HepG2 (cell line): ENCODE data around the gene TPGS1. TPM values are rescaled to one million over a fixed set of nuclear protein-coding genes. Genes with fewer than 3 reads are reported as not detected.

Experiments used
- CBX5 ChIP-seq: sonication (generic); formaldehyde crosslinking; IDR thresholded peaks from 2 replicates; pipeline ENCODE4 v1.4.0; 2020; ENCODE audit warnings: missing genetic modification reagents, borderline replicate concordance
- CC2D1A ChIP-seq: sonication (generic); formaldehyde crosslinking; IDR thresholded peaks from 2 replicates; pipeline ENCODE4 v1.8.1; 2023; ENCODE audit warnings: mild to moderate bottlenecking, missing genetic modification reagents
- RARG ChIP-seq: sonication (generic); formaldehyde crosslinking; IDR thresholded peaks from 2 replicates; pipeline ENCODE4 v1.4.0; 2020; ENCODE audit warnings: low read depth, mild to moderate bottlenecking, missing genetic modification reagents
- TAF15 ChIP-seq: fragments of 200-400 bp; formaldehyde crosslinking; IDR thresholded peaks from one replicate; pipeline ENCODE4 v1.6.1; 2018; ENCODE audit warnings: mild to moderate bottlenecking, low read depth, low read length; ENCODE audit not compliant: poor library complexity, severe bottlenecking
- ZNF883 ChIP-seq: sonication (generic); formaldehyde crosslinking; IDR thresholded peaks from 2 replicates; pipeline ENCODE4 v1.5.1; 2020; ENCODE audit warnings: mild to moderate bottlenecking, missing genetic modification reagents; ENCODE audit errors: not compliant biosample characterization
- polyA plus RNA-seq, 8 experiments: library from polyadenylated mRNA; depleted of rRNA in 3 of 8; stranded (reverse) in 7 of 8; unstranded in 1 of 8; fragments of >200 nt; fragmentation: Illumina TruSeq in 4 of 8; extraction: Trizol in 4 of 8; gene quantifications; 2 replicates each; pipeline versions ENCODE4 v1.2.1 to v1.2.3, GENCODE V29; 2011 to 2016; ENCODE audit warnings: low read depth in 4 of 8, missing spikeins in 1 of 8, mixed read lengths in 1 of 8; ENCODE audit not compliant: insufficient read depth in 1 of 8
- total RNA-seq, 5 experiments: library from RNA; depleted of rRNA; stranded (reverse); fragments of >200 nt; fragmentation: Illumina TruSeq; extraction: Trizol; gene quantifications; 2 replicates each; pipeline ENCODE4 v1.2.3, GENCODE V29; 2016; ENCODE audit warnings: low read depth in 1 of 5
- TF ChIP-seq, protein P1 (sequence below): sonication (generic); formaldehyde crosslinking; IDR thresholded peaks from 2 replicates; pipeline ENCODE4 v1.8.1; 2023; ENCODE audit warnings: missing genetic modification reagents, inconsistent platforms, borderline replicate concordance
- TF ChIP-seq, protein P2 (sequence below): sonication (generic); formaldehyde crosslinking; IDR thresholded peaks from 2 replicates; pipeline ENCODE4 v1.5.0; 2020; ENCODE audit warnings: missing genetic modification reagents
- TF ChIP-seq, protein P3 (sequence below): sonication (generic); formaldehyde crosslinking; IDR thresholded peaks from 2 replicates; pipeline ENCODE4 v1.5.0; 2020; ENCODE audit warnings: mild to moderate bottlenecking, missing genetic modification reagents

Gene TPGS1
- total and polyA plus RNA-seq, 2 of the 13 experiments (the other 11 are each of a cell fraction or from before 2014, with no cell fraction given) = 1.1 to 6.2 TPM

DNA sequence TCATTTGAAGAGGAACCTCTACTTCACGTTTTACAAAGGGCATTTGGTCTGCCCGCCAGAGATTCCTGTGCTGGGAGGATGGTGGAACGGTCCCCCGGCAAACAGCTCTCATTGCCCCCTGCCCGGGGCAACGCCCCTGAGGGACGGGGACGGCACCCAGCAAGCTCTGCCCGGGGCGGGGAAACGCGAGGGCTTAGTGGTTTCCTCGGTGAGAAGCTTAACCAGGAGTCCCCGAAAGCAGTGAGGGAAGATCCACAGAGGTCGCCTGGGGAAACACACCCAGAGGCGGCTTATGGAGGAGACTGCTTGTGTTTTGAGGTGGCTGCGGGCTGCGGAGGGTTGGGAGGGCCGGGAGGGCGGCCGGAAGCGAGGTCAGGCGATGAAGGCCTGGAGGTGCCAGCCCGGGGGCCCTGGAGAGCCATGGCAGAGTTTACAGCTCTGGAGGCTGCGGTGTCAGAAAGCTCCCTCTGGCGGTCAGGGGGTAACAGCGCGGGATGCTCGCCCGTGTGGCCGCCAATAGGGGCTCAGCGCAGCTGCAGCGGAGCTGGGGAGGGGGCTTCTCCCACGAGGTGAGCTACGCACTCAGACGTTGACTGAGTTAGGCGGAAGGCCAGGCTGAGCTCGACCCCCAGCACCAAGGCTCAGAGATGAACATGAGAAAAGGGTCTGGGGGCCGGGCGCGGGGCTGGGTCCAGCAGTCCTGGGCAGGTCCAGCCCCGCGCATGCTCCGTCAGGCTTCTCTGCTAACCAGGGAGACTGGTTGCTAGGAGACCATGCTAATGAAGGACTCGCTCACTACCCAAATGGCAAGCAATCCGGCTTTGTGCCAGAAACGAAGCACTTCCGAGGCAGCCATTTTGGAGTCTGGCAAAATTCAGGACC lies 652 bp upstream of the TPGS1 start (continued):
- no peak for TF ChIP-seq RARG
- no peak for TF ChIP-seq CC2D1A (CRISPR knock-in tag)
- TF ChIP-seq ZNF883 (CRISPR knock-in tag) = no peak
- TF ChIP-seq TAF15 = no peak
- TF ChIP-seq CBX5 (CRISPR knock-in tag) = no peak; the same call in 1 of the 2 replicates
- TF ChIP-seq, protein P1, sequence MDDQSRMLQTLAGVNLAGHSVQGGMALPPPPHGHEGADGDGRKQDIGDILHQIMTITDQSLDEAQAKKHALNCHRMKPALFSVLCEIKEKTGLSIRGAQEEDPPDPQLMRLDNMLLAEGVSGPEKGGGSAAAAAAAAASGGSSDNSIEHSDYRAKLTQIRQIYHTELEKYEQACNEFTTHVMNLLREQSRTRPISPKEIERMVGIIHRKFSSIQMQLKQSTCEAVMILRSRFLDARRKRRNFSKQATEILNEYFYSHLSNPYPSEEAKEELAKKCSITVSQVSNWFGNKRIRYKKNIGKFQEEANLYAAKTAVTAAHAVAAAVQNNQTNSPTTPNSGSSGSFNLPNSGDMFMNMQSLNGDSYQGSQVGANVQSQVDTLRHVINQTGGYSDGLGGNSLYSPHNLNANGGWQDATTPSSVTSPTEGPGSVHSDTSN (CRISPR knock-in tag) = no peak
- TF ChIP-seq, protein P2, sequence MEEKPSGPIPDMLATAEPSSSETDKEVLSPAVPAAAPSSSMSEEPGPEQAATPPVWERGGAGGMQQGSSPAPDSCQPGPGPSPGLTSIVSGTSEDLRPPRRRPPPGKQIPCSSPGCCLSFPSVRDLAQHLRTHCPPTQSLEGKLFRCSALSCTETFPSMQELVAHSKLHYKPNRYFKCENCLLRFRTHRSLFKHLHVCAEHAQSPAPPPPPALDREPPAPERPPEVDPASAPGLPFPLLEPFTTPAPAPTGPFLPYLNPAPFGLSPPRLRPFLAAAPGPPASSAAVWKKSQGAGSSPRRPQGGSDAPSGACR (CRISPR knock-in tag) = peak; percentile 62
- TF ChIP-seq, protein P3, sequence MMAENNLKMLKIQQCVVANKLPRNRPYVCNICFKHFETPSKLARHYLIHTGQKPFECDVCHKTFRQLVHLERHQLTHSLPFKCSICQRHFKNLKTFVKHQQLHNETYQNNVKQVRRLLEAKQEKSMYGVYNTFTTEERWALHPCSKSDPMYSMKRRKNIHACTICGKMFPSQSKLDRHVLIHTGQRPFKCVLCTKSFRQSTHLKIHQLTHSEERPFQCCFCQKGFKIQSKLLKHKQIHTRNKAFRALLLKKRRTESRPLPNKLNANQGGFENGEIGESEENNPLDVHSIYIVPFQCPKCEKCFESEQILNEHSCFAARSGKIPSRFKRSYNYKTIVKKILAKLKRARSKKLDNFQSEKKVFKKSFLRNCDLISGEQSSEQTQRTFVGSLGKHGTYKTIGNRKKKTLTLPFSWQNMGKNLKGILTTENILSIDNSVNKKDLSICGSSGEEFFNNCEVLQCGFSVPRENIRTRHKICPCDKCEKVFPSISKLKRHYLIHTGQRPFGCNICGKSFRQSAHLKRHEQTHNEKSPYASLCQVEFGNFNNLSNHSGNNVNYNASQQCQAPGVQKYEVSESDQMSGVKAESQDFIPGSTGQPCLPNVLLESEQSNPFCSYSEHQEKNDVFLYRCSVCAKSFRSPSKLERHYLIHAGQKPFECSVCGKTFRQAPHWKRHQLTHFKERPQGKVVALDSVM (CRISPR knock-in tag) = peak; percentile 72
- TF ChIP-seq, all 625 proteins: peak for 184
